ENCODE measurements around the gene TCERG1L. TPM values are rescaled to one million over a fixed set of nuclear protein-coding genes. Genes with fewer than 3 reads are reported as not detected.

Gene TCERG1L
- total RNA-seq, 1 experiment from 2014 or later = not detected

DNA sequence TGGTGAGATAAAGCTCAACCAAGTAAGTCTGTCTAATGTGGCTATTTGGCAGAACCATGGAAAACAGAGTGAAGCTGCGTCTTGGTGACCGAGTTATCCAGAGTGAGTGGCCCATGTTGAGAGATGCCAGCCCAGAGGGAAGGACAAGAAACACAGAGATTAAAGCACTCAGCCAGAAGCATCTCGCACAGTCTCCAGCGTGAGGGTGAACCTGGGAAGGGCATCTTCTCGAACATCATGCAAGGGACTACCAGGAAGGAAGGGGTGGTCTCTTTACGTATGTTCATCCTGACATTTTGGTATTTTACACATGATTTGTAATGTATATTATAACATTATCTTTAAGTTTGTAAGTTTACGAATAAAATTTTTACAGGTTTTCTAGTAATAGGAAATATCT, 146.4 kb downstream of the TCERG1L start:
- intact Hi-C loops (cut with micrococcal nuclease; ENCODE audit: unreplicated experiment) = no loop called here
- H3K27ac Mint-ChIP-seq (ENCODE audit: unreplicated experiment) = no peak overlapping the region
- CTCF ChIA-PET = no interaction called here
- peaks cover 6% of the 10 kb centered on the region for H3K9me3 Mint-ChIP-seq (ENCODE audit: low read depth, unreplicated experiment)
- no TSS peak for BruUV-seq (replicated peaks)
- no peak for DNase-seq
- H3K4me1 Mint-ChIP-seq (ENCODE audit: low read depth, unreplicated experiment) = no peaks in the 10 kb centered on the region
- H3K27me3 Mint-ChIP-seq (ENCODE audit: unreplicated experiment) = no peaks in the 10 kb centered on the region
- TF ChIP-seq, protein P1, sequence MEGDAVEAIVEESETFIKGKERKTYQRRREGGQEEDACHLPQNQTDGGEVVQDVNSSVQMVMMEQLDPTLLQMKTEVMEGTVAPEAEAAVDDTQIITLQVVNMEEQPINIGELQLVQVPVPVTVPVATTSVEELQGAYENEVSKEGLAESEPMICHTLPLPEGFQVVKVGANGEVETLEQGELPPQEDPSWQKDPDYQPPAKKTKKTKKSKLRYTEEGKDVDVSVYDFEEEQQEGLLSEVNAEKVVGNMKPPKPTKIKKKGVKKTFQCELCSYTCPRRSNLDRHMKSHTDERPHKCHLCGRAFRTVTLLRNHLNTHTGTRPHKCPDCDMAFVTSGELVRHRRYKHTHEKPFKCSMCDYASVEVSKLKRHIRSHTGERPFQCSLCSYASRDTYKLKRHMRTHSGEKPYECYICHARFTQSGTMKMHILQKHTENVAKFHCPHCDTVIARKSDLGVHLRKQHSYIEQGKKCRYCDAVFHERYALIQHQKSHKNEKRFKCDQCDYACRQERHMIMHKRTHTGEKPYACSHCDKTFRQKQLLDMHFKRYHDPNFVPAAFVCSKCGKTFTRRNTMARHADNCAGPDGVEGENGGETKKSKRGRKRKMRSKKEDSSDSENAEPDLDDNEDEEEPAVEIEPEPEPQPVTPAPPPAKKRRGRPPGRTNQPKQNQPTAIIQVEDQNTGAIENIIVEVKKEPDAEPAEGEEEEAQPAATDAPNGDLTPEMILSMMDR (IDR thresholded peaks at IDR 0.05; ENCODE audit: unreplicated experiment) = no peak
- no peaks in the 10 kb centered on the region for H3K36me3 Mint-ChIP-seq (ENCODE audit: insufficient read depth, unreplicated experiment)
- H3K4me3 Mint-ChIP-seq (ENCODE audit: low read depth, unreplicated experiment) = no peak overlapping the region

DNA sequence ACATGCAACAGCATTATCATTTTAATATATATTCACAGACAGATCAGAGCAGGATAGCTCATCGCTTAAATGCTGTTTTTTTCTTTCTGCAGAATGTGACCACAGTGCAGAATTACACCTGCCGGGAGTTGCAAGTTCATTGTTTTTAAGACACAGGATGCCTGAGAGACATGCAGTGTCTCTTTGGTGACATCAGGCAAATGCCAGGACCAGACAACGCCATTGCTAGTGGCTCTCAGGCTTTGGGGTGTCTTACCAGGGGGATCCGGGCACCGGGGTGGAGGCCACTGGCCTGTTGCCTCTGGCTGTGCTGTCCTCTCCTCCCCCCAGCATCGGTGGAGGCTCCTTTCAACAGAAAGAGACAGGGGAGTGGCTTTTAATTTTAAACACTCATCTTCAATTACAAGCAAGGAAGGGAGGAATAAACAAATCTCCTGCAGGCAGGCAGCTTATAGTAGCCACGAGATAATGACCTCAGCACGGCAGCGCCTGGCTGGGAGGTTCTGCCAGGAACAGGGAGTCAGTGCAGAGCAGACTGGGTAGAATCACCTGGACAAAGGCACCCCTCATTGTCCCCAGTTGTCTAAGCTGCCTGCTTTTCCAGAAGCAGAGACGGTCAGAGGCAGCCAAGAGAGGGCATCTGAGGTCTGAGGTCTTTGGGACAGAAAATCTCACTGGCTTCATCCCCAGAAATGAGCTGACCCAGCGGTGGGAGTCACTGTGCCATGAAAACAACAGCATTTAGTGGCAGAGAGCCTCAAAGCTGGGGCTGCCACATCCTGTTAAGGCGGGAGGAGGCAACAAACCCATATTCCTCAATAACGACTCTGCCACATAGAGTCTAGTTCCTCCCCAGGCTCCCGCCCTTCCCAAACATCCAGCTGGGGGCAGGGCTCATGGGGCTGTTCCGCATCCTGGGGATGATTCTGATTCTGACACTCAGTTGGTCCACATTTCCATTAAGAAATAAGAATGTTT, 148.4 kb downstream of the TCERG1L start:
- Mint-ChIP-seq H3K4me1 (ENCODE audit: low read depth, unreplicated experiment) (no peaks in the 10 kb centered on the region), H3K9me3 (ENCODE audit: low read depth, unreplicated experiment) (peaks cover 3% of the 10 kb centered on the region), H3K27ac (ENCODE audit: unreplicated experiment) (no peak overlapping the region), H3K36me3 (ENCODE audit: insufficient read depth, unreplicated experiment) (no peaks in the 10 kb centered on the region), H3K4me3 (ENCODE audit: low read depth, unreplicated experiment) (no peak overlapping the region), H3K27me3 (ENCODE audit: unreplicated experiment) (no peaks in the 10 kb centered on the region)
- CTCF ChIA-PET = no interaction called here
- intact Hi-C loops (cut with micrococcal nuclease; ENCODE audit: unreplicated experiment) = no loop called here
- no peak for DNase-seq
- TF ChIP-seq, protein P1 (IDR thresholded peaks at IDR 0.05; ENCODE audit: unreplicated experiment) = no peak
- no TSS peak for BruUV-seq (replicated peaks)

DNA sequence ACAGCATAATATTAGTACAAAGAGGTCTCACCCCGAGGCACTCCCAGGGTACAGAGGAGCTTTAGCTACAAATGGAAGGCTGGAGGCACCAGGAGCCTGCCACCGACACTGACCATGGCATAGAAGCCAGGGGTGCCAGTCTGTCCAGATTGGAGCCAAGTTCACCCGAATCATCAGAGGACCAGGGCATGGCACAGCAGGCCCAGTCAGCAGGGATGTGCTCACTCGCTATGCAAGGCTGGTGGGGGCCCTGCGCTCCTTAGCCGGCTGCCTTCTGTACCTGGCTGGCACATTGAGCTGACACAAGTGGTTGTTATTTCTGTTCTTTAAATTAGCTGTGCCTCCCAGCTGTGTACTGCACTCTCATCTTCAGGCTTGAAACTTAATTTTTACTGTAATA, 149.3 kb downstream of the TCERG1L start:
- H3K9me3 Mint-ChIP-seq (ENCODE audit: low read depth, unreplicated experiment) = peaks cover 3% of the 10 kb centered on the region
- no peaks in the 10 kb centered on the region for H3K27me3 Mint-ChIP-seq (ENCODE audit: unreplicated experiment)
- no peaks in the 10 kb centered on the region for H3K36me3 Mint-ChIP-seq (ENCODE audit: insufficient read depth, unreplicated experiment)
- H3K4me3 Mint-ChIP-seq (ENCODE audit: low read depth, unreplicated experiment) = no peak overlapping the region
- H3K27ac Mint-ChIP-seq (ENCODE audit: unreplicated experiment) = no peak overlapping the region
- no peaks in the 10 kb centered on the region for H3K4me1 Mint-ChIP-seq (ENCODE audit: low read depth, unreplicated experiment)
- TF ChIP-seq, protein P1 (IDR thresholded peaks at IDR 0.05; ENCODE audit: unreplicated experiment) = no peak
- intact Hi-C loops (cut with micrococcal nuclease; ENCODE audit: unreplicated experiment) = no loop called here
- CTCF ChIA-PET = no interaction called here
- BruUV-seq (replicated peaks) = no TSS peak
- no peak for DNase-seq

DNA sequence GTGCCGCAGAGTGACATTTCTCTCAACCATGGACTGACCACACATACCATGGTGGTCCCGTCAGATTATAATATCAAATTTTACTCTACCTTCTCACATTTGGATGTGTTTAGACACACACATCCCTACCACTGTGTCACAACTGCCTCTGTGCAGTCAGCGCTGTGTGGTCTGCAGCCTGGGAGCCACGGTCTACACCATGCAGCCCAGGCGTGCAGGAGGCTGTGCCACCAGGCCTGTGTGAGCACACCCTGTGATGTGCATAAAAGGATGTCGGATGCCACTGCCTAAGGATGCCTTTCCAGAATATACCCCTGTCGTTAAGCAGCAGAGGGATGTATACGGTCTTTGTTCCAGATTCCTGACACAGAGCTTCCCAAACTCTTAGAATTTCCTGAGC, 150.4 kb downstream of the TCERG1L start:
- DNase-seq = no peak
- Mint-ChIP-seq H3K9me3 (ENCODE audit: low read depth, unreplicated experiment) (peaks cover 3% of the 10 kb centered on the region), H3K27me3 (ENCODE audit: unreplicated experiment) (no peaks in the 10 kb centered on the region), H3K4me3 (ENCODE audit: low read depth, unreplicated experiment) (no peak overlapping the region), H3K36me3 (ENCODE audit: insufficient read depth, unreplicated experiment) (no peaks in the 10 kb centered on the region), H3K4me1 (ENCODE audit: low read depth, unreplicated experiment) (no peaks in the 10 kb centered on the region), H3K27ac (ENCODE audit: unreplicated experiment) (no peak overlapping the region)
- TF ChIP-seq, protein P1 (IDR thresholded peaks at IDR 0.05; ENCODE audit: unreplicated experiment) = no peak
- intact Hi-C loops (cut with micrococcal nuclease; ENCODE audit: unreplicated experiment) = no loop called here
- CTCF ChIA-PET = no interaction called here
- no TSS peak for BruUV-seq (replicated peaks)

All from Calu3 (cell line).